ENCODE results near the gene CDC27.

Gene CDC27

GRCh38 chr17:47214931-47215330 lies 25.8 kb upstream of the CDC27 start:
- no peak overlapping the region for H3K4me2 ChIP-seq (ENCODE audit: low read length)
- H3K27ac ChIP-seq (ENCODE audit: low read length) = no peak overlapping the region
- H3K9me3 ChIP-seq (ENCODE audit: insufficient read depth, low read length) = no peaks in the 10 kb centered on the region
- peaks cover 14% of the 10 kb centered on the region for H3K4me1 ChIP-seq (ENCODE audit: low read length)
- H3K9ac ChIP-seq (ENCODE audit: low read length) = no peak overlapping the region
- TF ChIP-seq CTCF (IDR thresholded peaks at IDR 0.05; ENCODE audit: low read depth, low read length) (no peak), EZH2phosphoT487 (IDR thresholded peaks at IDR 0.05; ENCODE audit: low read depth) (no peak)
- no peak overlapping the region for H3K4me3 ChIP-seq (ENCODE audit: low read length)
- no peaks in the 10 kb centered on the region for H3K36me3 ChIP-seq (replicated peaks; ENCODE audit: low read depth, low read length)
- H4K20me1 ChIP-seq (ENCODE audit: insufficient read depth, low read length) = no peaks in the 10 kb centered on the region
- H3K79me2 ChIP-seq (ENCODE audit: low read length) = no peaks in the 10 kb centered on the region
- H3K27me3 ChIP-seq (ENCODE audit: low read depth, low read length) = peaks cover 6% of the 10 kb centered on the region; the same call in 1 of the 2 replicates
- H2AFZ ChIP-seq (ENCODE audit: low read depth, low read length) = no peak overlapping the region

- Histone ChIP-seq H3K9me3 (ENCODE audit: insufficient read depth, low read length) (no peaks in the 10 kb centered on the region), H3K27ac (ENCODE audit: low read length) (no peak overlapping the region), H3K4me1 (ENCODE audit: low read length) (peaks cover 7% of the 10 kb centered on the region), H3K27me3 (ENCODE audit: low read depth, low read length) (peaks cover 6% of the 10 kb centered on the region; the same call in 1 of the 2 replicates), H3K4me3 (ENCODE audit: low read length) (no peak overlapping the region), H3K9ac (ENCODE audit: low read length) (no peak overlapping the region), H4K20me1 (ENCODE audit: insufficient read depth, low read length) (no peaks in the 10 kb centered on the region), H3K4me2 (ENCODE audit: low read length) (no peak overlapping the region), H3K79me2 (ENCODE audit: low read length) (no peaks in the 10 kb centered on the region), H3K36me3 (replicated peaks; ENCODE audit: low read depth, low read length) (no peaks in the 10 kb centered on the region), H2AFZ (ENCODE audit: low read depth, low read length) (no peak overlapping the region)
- TF ChIP-seq CTCF (IDR thresholded peaks at IDR 0.05; ENCODE audit: low read depth, low read length) = no peak
- TF ChIP-seq EZH2phosphoT487 (IDR thresholded peaks at IDR 0.05; ENCODE audit: low read depth) = no peak
Measured at GRCh38 chr17:47213540-47213939, 24.4 kb upstream of the CDC27 start.

- Histone ChIP-seq H3K79me2 (ENCODE audit: low read length) (no peaks in the 10 kb centered on the region), H3K4me2 (ENCODE audit: low read length) (peak overlapping the region; percentile 7; the same call in 1 of the 2 replicates), H3K27me3 (ENCODE audit: low read depth, low read length) (peaks cover 6% of the 10 kb centered on the region; the same call in 1 of the 2 replicates), H3K9me3 (ENCODE audit: insufficient read depth, low read length) (no peaks in the 10 kb centered on the region), H3K9ac (ENCODE audit: low read length) (no peak overlapping the region), H2AFZ (ENCODE audit: low read depth, low read length) (no peak overlapping the region), H3K4me3 (ENCODE audit: low read length) (no peak overlapping the region), H3K27ac (ENCODE audit: low read length) (no peak overlapping the region), H4K20me1 (ENCODE audit: insufficient read depth, low read length) (no peaks in the 10 kb centered on the region), H3K4me1 (ENCODE audit: low read length) (peaks cover 14% of the 10 kb centered on the region), H3K36me3 (replicated peaks; ENCODE audit: low read depth, low read length) (no peaks in the 10 kb centered on the region)
- TF ChIP-seq EZH2phosphoT487 (IDR thresholded peaks at IDR 0.05; ENCODE audit: low read depth) = no peak
- TF ChIP-seq CTCF (IDR thresholded peaks at IDR 0.05; ENCODE audit: low read depth, low read length) = no peak
Measured at GRCh38 chr17:47212458-47212857, 23.4 kb upstream of the CDC27 start.

GRCh38 chr17:47210779-47211178 lies 21.7 kb upstream of the CDC27 start:
- Histone ChIP-seq H3K27me3 (ENCODE audit: low read depth, low read length) (peaks cover 3% of the 10 kb centered on the region; the same call in 1 of the 2 replicates), H3K4me3 (ENCODE audit: low read length) (no peak overlapping the region), H2AFZ (ENCODE audit: low read depth, low read length) (no peak overlapping the region), H3K9me3 (ENCODE audit: insufficient read depth, low read length) (no peaks in the 10 kb centered on the region), H3K4me2 (ENCODE audit: low read length) (no peak overlapping the region), H3K27ac (ENCODE audit: low read length) (no peak overlapping the region), H3K36me3 (replicated peaks; ENCODE audit: low read depth, low read length) (no peaks in the 10 kb centered on the region), H3K79me2 (ENCODE audit: low read length) (no peaks in the 10 kb centered on the region), H4K20me1 (ENCODE audit: insufficient read depth, low read length) (no peaks in the 10 kb centered on the region), H3K9ac (ENCODE audit: low read length) (no peak overlapping the region), H3K4me1 (ENCODE audit: low read length) (peaks cover 31% of the 10 kb centered on the region)
- TF ChIP-seq CTCF (IDR thresholded peaks at IDR 0.05; ENCODE audit: low read depth, low read length) (no peak), EZH2phosphoT487 (IDR thresholded peaks at IDR 0.05; ENCODE audit: low read depth) (no peak)

Measured in OCI-LY3 (cell line).